PC-9 (cell line): ENCODE results near the gene SCGB3A1. TPM values are rescaled to one million over a fixed set of nuclear protein-coding genes. Genes with fewer than 3 reads are reported as not detected.

ENCODE experiments used
- BruUV-seq: library from RNA; stranded (reverse); fragments of 400-500 nt; replicated peaks from 2 replicates; lab custom pipeline; 2021; lab: Mats Ljungman, UMichigan
- CTCF ChIA-PET: fragments of 300-600 bp; sonication (Branson Sonifier 250); formaldehyde crosslinking; loops from one replicate; lab custom pipeline; 2022; ENCODE audit warnings: antibody characterized with exemption; lab: Charles Lee
- POLR2A ChIA-PET: fragments of 300-600 bp; sonication (Branson Sonifier 250); formaldehyde crosslinking; loops from one replicate; lab custom pipeline; 2022; ENCODE audit warnings: antibody characterized with exemption; ENCODE audit not compliant: unreplicated experiment; lab: Charles Lee
- DNase-seq, 2 experiments: peaks; one replicate each; pipeline versions ENCODE4 v3.0.0 to v3.0.0-alpha.2; 2015 to 2022; ENCODE audit warnings: mixed read lengths in 1 of 2
- H2AFZ ChIP-seq: fragments of 200-600 bp; sonication (generic); 2 replicates; pipeline ENCODE4 v1.8.1; 2017; ENCODE audit warnings: antibody characterized with exemption
- H3F3A ChIP-seq: fragments of 200-600 bp; sonication (generic); 2 replicates; pipeline ENCODE4 v1.8.1; 2017; ENCODE audit warnings: antibody characterized with exemption, mild to moderate bottlenecking, low read depth; ENCODE audit not compliant: insufficient read depth
- H3K27ac ChIP-seq: fragments of 200-600 bp; sonication (generic); 2 replicates; pipeline ENCODE4 v1.6.1; 2016; ENCODE audit warnings: mixed run types
- H3K27me3 ChIP-seq: fragments of 200-600 bp; sonication (generic); 2 replicates; pipeline ENCODE4 v1.6.1; 2016; ENCODE audit warnings: low read depth, mixed run types; ENCODE audit not compliant: insufficient read depth
- H3K36me3 ChIP-seq: fragments of 200-600 bp; sonication (generic); 2 replicates; pipeline ENCODE4 v1.6.1; 2016; ENCODE audit warnings: low read depth, mixed run types
- H3K4me1 ChIP-seq: fragments of 200-600 bp; sonication (generic); replicated peaks from 2 replicates; pipeline ENCODE4 v1.6.1; 2016; ENCODE audit warnings: mixed run types; ENCODE audit not compliant: insufficient read depth
- H3K4me2 ChIP-seq: fragments of 200-600 bp; sonication (generic); 2 replicates; pipeline ENCODE4 v1.6.1; 2017; ENCODE audit warnings: mixed run types
- H3K4me3 ChIP-seq: fragments of 200-600 bp; sonication (generic); 2 replicates; pipeline ENCODE4 v1.6.1; 2016; ENCODE audit warnings: mixed run types
- H3K79me2 ChIP-seq: fragments of 200-600 bp; sonication (generic); 2 replicates; pipeline ENCODE4 v1.6.1; 2017; ENCODE audit warnings: low read depth, mixed run types
- H3K9me2 ChIP-seq: fragments of 200-600 bp; sonication (generic); 2 replicates; pipeline ENCODE4 v1.8.1; 2017; ENCODE audit warnings: mild to moderate bottlenecking; ENCODE audit not compliant: insufficient read depth
- H3K9me3 ChIP-seq: fragments of 200-600 bp; sonication (generic); 2 replicates; pipeline ENCODE4 v1.8.1; 2016; ENCODE audit warnings: low read depth; ENCODE audit not compliant: insufficient read depth
- H4K20me1 ChIP-seq: fragments of 200-600 bp; sonication (generic); 2 replicates; pipeline ENCODE4 v1.8.1; 2017; ENCODE audit not compliant: insufficient read depth
- EZH2 ChIP-seq: fragments of 200-600 bp; sonication (generic); IDR thresholded peaks from 2 replicates; pipeline ENCODE4 v1.8.0; 2017; ENCODE audit warnings: antibody characterized with exemption, low read depth
- intact Hi-C: fragments of 100-400 bp; cut with micrococcal nuclease; formaldehyde crosslinking; loops from one replicate; pipeline ENCODE4 v1.10.0; 2022; ENCODE audit not compliant: unreplicated experiment
- total RNA-seq: library from RNA; stranded (reverse); gene quantifications from 2 replicates; pipeline ENCODE4 v1.2.3, GENCODE V29; 2021
- TF ChIP-seq, protein P1 (sequence below): fragments of 200-600 bp; sonication (generic); conservative IDR thresholded peaks from 2 replicates; pipeline ENCODE4 v1.6.1; 2017; ENCODE audit warnings: mixed run types, antibody characterized with exemption, mild to moderate bottlenecking, moderate library complexity

The SCGB3A1 gene
- total RNA-seq, 1 experiment from 2014 or later = not detected

DNA sequence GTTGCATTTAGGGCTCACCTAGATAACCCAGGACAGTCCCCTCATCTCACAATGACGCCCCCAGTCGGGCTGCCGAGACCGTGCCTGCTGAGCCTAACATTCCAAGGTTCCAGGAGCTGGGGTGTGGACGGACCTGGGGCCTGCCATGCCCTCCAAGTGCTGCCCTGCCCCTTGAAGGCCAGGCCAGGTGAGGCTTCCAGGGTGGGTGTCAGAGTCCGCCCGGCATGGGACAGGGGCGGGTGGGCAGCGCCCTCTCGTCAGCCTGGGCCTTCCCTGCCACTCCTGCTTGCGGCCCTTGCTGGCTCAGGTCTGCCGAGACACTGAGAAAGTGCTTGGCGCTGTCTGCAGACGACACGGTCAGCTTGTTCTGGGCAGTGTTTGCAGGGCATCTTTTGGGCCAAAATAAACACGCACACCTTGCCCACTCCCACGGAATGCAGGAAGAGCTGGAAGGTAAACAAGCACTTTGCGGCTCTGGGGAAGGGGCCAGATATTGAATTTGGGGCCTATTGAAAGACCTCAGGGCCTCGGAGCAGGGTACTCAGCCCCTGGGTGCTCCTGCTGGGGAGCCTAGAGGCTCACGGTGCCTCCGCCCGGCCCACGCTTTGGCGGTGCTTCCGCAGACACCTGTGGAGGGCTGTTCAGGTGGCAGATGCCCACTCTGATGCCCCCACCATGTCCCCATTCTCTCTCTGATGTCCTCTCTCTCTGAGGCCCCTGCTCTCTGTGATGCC, 4.2 kb upstream of the SCGB3A1 start:
- peaks cover 28% of the 10 kb centered on the region for H3K27me3 ChIP-seq
- intact Hi-C loops = no loop called here
- H3K9me3 ChIP-seq = no peaks in the 10 kb centered on the region
- no peaks in the 10 kb centered on the region for H3K9me2 ChIP-seq
- no peak for TF ChIP-seq EZH2
- TF ChIP-seq, protein P1, sequence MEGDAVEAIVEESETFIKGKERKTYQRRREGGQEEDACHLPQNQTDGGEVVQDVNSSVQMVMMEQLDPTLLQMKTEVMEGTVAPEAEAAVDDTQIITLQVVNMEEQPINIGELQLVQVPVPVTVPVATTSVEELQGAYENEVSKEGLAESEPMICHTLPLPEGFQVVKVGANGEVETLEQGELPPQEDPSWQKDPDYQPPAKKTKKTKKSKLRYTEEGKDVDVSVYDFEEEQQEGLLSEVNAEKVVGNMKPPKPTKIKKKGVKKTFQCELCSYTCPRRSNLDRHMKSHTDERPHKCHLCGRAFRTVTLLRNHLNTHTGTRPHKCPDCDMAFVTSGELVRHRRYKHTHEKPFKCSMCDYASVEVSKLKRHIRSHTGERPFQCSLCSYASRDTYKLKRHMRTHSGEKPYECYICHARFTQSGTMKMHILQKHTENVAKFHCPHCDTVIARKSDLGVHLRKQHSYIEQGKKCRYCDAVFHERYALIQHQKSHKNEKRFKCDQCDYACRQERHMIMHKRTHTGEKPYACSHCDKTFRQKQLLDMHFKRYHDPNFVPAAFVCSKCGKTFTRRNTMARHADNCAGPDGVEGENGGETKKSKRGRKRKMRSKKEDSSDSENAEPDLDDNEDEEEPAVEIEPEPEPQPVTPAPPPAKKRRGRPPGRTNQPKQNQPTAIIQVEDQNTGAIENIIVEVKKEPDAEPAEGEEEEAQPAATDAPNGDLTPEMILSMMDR = no peak
- H4K20me1 ChIP-seq = no peaks in the 10 kb centered on the region
- ChIA-PET POLR2A (no interaction called here), CTCF (interaction anchor here (0.7 kb wide), 2 partner anchors 12 to 1382 kb away, joined by 8 to 10 read pairs; no protein-coding TSS in a partner anchor)
- no TSS peak for BruUV-seq
- H3F3A ChIP-seq = no peaks in the 10 kb centered on the region
- H3K4me1 ChIP-seq = no peaks in the 10 kb centered on the region
- H3K27ac ChIP-seq = no peak overlapping the region
- H3K36me3 ChIP-seq = no peaks in the 10 kb centered on the region
- H3K4me3 ChIP-seq = no peak overlapping the region
- no peak for DNase-seq
- no peaks in the 10 kb centered on the region for H3K79me2 ChIP-seq
- no peak overlapping the region for H2AFZ ChIP-seq
- H3K4me2 ChIP-seq = no peak overlapping the region

DNA sequence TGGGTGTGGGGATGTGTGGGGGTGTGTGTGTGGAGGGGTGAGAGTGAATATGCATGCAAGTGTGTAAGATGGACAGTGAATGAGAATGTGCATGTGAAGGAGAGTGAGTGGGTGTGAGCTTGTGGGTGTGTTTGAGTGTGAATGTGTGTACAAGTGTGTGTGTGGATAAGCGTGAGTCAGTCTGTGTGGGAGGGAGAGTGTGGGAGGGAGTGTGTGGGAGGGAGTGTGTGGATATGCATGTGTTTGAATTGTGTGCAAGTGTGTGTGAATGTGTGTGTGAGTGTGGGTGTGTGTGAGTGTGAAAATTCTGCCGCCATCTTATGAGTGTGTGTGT, 3.7 kb upstream of the SCGB3A1 start:
- ChIA-PET POLR2A (no interaction called here), CTCF (no interaction called here)
- no peak overlapping the region for H3K4me2 ChIP-seq

DNA sequence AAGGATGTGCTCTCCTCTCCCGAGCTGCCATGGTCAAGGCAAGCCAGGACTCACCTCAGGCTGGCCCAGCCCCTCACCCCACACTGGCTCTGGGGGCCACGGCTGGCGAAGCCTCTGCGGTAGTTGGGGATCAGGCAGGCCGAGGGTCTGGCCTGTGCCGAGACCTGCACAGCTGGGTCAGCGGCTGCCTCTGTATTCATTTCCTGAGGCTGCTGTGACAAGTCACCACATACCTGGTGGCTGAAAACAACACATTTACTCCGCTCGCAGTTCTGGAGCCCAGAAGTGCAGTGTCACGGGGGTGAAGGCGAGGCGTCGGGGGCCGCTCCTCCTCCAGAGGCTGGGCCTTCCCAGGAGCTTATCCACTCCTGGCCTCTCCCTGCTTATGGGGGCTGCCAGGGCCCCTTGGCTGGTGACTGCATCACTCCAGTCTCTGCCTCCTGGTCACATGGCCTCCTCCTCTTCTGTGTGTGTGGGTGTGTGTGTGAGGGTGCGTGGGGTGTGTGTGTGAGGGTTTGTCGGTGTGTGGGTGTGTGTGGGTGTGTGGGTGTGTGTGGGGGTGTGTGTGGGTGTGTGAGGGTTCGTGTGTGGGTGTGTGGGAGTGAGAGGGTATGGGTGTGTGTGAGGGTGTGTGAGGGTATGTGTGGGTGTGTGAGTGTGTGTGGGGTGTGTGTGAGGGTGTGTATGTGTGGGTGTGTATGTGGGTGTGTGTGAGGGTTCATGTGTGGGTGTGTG, 3.2 kb upstream of the SCGB3A1 start:
- no peak for DNase-seq
- no peak for TF ChIP-seq EZH2
- TF ChIP-seq, protein P1 = no peak
- H3K27ac ChIP-seq = no peak overlapping the region
- no peak overlapping the region for H3K4me2 ChIP-seq
- no peaks in the 10 kb centered on the region for H3K4me1 ChIP-seq
- H3K79me2 ChIP-seq = no peaks in the 10 kb centered on the region
- BruUV-seq = no TSS peak
- intact Hi-C loops = no loop called here
- H3K9me3 ChIP-seq = no peaks in the 10 kb centered on the region
- no peaks in the 10 kb centered on the region for H3F3A ChIP-seq
- H3K9me2 ChIP-seq = no peaks in the 10 kb centered on the region
- POLR2A ChIA-PET = no interaction called here
- no peaks in the 10 kb centered on the region for H3K36me3 ChIP-seq
- H3K27me3 ChIP-seq = peaks cover 28% of the 10 kb centered on the region
- H3K4me3 ChIP-seq = no peak overlapping the region
- H4K20me1 ChIP-seq = no peaks in the 10 kb centered on the region
- no peak overlapping the region for H2AFZ ChIP-seq
- CTCF ChIA-PET = no interaction called here

More for the DNA sequence above, 3.7 kb upstream of the SCGB3A1 start:
- Histone ChIP-seq H3K27ac (no peak overlapping the region), H3K79me2 (no peaks in the 10 kb centered on the region), H2AFZ (no peak overlapping the region), H3K4me1 (no peaks in the 10 kb centered on the region), H3K9me3 (no peaks in the 10 kb centered on the region), H3F3A (no peaks in the 10 kb centered on the region), H3K4me3 (no peak overlapping the region), H3K27me3 (peaks cover 28% of the 10 kb centered on the region), H3K36me3 (no peaks in the 10 kb centered on the region), H3K9me2 (no peaks in the 10 kb centered on the region), H4K20me1 (no peaks in the 10 kb centered on the region)
- intact Hi-C loops = no loop called here
- BruUV-seq = no TSS peak
- no peak for TF ChIP-seq EZH2
- TF ChIP-seq, protein P1 = no peak
- DNase-seq = no peak
